T-helper 9 cell (primary cell): Measurements from ENCODE around the gene BANP.
A peak's percentile ranks its signal among the peaks of the same experiment; 100 is the strongest.

Experiments
- DNase-seq: peaks from one replicate; pipeline ENCODE4 v3.0.0-alpha.2; 2020

The BANP gene

GRCh38 chr16:87949071-87949744, 2.0 kb upstream of the BANP start:
- no peak for DNase-seq

GRCh38 chr16:87951552-87952538, 611 bp downstream of the BANP start:
- no peak for DNase-seq

- no peak for DNase-seq
Measured at GRCh38 chr16:87952751-87953150, 1.5 kb downstream of the BANP start.

DNA sequence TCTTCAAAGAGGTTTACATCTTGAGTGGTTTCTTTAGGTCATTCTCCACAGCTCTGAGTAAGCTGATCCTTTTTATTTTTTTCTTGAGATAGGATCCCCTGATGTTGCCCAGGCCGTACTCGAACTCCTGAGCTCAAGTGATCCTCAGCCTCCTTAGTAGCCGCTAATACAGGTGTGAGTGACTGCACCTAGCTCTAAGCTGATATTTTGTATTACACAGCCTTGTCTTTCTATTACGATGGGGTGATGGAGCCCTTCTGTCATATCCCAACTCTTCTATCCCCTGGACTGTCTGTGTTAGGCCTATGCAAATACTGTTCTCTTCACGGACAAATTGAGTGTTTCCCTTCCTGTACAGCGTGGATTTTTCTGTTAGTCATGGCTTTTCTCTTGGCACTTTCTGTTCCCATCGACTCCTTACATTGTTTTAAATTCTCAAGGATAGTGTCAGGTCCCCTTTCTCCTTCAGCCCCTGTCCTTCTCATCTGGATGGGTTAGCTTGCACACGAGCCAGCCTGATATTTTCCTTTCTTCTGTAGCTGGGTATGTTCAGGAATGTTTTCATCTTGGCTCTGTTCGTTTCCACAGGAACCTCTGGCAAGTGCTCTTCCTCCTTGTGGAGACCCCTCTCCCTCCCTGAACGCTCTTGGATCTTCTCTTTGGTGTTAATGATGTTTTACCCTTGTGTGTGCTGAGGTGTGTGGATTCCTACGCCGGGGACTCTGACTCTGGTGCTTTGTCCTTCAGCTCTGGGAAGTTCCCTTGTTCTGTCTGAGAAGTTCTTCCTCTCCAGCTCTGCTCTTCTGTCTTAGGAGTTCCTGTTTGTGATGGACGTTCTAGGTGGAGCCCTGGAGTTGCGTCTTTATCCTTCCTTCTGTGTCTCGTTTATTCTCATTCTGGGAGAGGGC, 2.3 kb downstream of the BANP start:
- no peak for DNase-seq

GRCh38 chr16:87954361-87954760, 3.1 kb downstream of the BANP start:
- no peak for DNase-seq

GRCh38 chr16:87954826-87955225, 3.6 kb downstream of the BANP start:
- DNase-seq = no peak

DNA sequence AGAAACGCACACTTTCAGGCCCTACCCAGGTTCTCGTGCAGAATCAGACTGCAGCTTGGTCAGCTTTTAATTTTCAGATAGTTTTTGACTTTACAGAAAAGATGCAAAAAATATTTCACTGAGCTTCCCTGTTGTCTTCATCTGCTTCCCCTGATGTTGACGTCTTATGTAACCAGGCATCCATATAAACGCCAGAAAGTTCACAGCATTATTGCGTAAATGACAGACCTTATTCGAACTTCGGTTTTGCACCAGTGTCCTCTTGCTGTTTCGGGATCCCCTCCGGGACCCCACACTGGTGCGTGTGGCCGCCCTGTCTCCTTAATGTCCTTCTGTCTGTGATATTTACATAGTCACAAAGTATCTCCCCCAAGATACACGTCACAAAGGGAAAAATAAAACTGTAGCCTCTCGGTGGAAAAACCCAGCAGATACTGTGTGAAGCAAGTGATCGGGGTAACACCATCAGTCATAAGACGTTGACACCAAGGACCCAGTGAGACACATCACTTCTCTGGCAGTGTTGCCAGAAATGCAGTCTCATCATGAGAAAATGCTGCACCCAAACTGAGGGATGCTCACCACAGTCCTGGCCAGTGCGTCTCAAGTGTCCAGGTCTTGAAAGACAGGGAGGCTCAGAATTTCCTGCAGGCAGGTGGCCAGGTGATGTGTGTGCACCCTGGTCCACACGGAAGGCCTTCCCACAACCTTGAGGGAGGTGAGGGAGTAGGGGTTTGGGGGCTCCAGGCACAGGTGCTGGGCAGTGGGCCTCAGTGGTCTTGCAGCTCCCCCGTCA, 4.3 kb downstream of the BANP start:
- DNase-seq = no peak

- DNase-seq = no peak
Measured at GRCh38 chr16:87956098-87956364, 4.8 kb downstream of the BANP start.

- DNase-seq = peak; percentile 58
Measured at GRCh38 chr16:87956365-87957231, 5.4 kb downstream of the BANP start.

- no peak for DNase-seq
Measured at GRCh38 chr16:87957296-87958094, 6.3 kb downstream of the BANP start.

DNA sequence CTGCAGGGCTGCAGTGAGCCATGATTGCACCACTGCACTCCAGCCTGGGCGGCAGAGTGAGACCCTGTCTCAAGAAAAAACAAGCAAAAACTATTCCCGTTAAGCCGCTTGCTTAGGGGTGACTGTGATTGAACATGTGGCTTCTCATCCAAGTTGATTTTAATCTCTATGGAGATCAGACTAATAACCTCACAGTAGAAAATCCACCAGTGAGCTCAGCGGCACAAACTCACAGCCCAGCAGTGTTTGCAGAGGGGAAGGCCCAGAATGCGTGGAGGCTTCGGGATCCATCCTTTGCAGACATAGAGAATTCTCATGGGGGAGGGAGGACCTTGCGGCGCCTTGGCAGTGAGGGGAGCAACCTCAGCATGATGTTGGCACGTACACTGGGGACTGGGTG, 7.4 kb downstream of the BANP start:
- no peak for DNase-seq

DNA sequence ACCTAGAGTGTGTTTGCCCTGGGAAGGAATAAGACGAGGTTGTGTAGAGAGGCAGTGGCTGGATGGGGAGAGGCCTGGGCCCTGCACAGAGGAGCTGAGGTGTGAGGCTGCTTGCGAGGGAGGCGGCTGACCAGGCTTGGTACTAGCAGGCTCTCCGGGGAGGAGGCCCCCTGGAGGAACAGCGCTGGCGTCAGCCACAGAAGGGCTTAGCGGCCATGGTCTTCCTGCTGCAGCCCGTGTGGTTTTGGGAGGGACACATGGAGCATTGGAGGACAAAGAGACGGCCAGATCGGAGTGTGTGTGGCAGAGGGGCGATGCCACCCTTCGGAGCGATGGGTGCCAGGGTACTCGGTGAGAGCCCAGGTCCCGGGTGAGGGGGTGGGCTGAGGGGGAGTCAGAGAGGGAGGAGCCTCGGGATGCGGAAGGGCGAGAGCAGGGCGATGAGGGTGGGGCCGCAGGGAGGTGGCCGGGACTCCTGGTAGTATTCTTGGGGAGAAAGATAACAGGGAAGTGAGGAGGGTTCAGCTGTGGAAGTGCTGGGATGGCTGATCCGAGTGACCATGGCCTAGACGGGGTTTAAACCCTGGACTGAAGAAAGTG, 8.3 kb downstream of the BANP start:
- DNase-seq = no peak

GRCh38 chr16:87960296-87960695, 9.1 kb downstream of the BANP start:
- DNase-seq = no peak

GRCh38 chr16:87960852-87961251, 9.6 kb downstream of the BANP start:
- DNase-seq = no peak

- DNase-seq = no peak
Measured at GRCh38 chr16:87961623-87962022, 10.4 kb downstream of the BANP start.

DNA sequence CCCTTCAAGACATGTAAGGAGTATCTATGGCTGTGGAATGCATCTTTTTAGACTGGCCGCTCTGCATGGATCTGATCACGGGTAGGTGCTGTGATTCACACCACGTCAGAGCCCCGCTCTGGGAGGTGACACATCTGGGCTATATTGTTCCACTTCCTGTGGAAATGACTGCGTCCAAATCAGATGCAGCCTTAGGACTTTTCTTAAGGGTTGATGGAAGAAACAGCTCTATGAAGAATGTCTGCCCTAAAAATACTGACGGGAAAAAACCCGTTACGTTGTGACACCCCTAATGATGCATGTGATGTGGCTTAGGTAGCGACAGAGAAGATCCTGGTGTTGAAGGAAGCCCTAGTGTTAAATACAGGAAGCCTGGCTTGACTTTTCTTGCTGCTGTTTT, 12.2 kb downstream of the BANP start:
- DNase-seq = peak; percentile 26

DNA sequence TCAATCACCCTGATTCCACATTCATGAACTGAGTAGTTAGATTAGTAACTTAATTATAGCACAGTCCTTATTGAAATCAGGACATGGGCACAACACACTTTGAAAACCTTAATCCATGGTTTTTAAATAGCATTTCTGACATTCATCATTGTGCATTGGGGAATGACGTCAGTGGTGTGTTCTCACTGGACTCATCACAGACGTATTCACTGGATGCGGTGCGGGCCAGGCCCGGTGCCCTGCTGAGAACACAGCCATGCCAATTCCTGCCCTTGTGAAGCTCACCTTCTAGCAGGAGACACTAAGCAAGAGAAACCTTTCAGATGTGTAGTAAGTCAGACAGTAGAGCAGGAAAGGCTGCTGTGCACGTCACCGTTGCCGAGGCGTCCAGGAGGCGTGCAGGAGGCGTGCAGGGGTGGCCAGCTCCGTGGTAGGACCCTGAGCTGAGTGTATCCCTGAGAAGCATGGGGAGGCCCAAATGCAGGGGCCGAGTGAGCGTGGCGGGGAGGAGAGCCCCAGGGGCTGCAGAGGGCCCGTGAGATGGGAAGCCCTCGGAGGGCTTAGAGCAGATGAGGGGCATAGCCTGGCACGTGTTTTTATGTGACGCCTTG, 12.9 kb downstream of the BANP start:
- DNase-seq = no peak

GRCh38 chr16:87965417-87965816, 14.2 kb downstream of the BANP start:
- no peak for DNase-seq

DNA sequence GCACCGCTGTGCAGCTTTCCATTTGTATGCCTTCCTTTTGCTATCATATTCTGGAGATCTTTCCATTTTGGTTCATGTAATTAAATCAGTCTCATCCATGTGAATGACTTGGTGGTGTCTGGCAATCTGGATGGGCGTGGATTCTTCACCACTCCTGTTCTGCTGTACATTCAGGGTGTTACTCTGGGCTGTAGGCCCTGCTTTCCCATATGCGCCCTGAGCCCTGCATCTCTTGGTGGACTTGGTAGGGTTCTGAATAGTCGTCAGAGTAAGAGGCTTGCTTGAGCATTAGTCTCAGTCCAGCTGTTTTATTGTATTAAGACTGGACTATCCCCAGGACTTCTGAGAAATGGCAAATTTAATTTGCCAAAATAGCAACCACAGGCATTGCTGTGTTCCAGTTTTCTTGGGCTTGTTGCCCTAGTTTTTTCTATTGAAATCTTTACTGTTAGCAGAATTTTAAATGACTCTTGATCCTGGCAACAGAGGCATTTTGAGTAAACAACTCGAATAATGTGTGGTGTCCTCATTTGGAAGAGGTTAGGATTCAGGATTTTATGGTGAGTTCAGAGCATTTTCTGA, 14.9 kb downstream of the BANP start:
- no peak for DNase-seq
